Measurements from ENCODE around the gene AK5.

GRCh38 chr1:77594366-77595112, 312.7 kb downstream of the AK5 start:
- TF ChIP-seq CTCF (IDR thresholded peaks at IDR 0.05; ENCODE audit: low read length) (no peak), EZH2 (optimal IDR thresholded peaks at IDR 0.05; ENCODE audit: low read depth, low read length) (no peak)

All from MM.1S (cell line).